ENCODE data around the gene NUDC. TPM values are rescaled to one million over a fixed set of nuclear protein-coding genes. Genes with fewer than 3 reads are reported as not detected.
A peak's percentile ranks its signal among the peaks of the same experiment; 100 is the strongest.

NUDC gene
- total and polyA plus RNA-seq, 2 of the 4 experiments (the other 2 are of a cell fraction) = 34.8 to 89.8 TPM

GRCh38 chr1:26949926-26950319, 28.4 kb downstream of the NUDC start:
- POLR2A ChIA-PET (ENCODE audit: unreplicated experiment) = no interaction called here

More at GRCh38 chr1:26949926-26950319, 28.4 kb downstream of the NUDC start:
- no peaks in the 10 kb centered on the region for H3K9me3 ChIP-seq (ENCODE audit: control insufficient read depth, insufficient read depth, low read length)
- WGBS, 2 experiments (ENCODE audit: extremely low coverage in 2 of 2, insufficient read length in 1 of 2) = no CpG with 5 or more reads among the region's 3 CpGs
- intact Hi-C loops (cut with micrococcal nuclease) = no loop called here
- no peaks in the 10 kb centered on the region; a peak in 1 of 4 replicates for H3K79me1 ChIP-seq (ENCODE audit: low read depth in 1 of 2, low read length in 2 of 2)
- no peaks in the 10 kb centered on the region; the same call in 1 of the 2 replicates for H4K20me1 ChIP-seq (ENCODE audit: insufficient read depth, low read length)
- no peak overlapping the region for H2BK5ac ChIP-seq (ENCODE audit: low read depth, low read length, poor library complexity, severe bottlenecking)
- H2BK15ac ChIP-seq (ENCODE audit: low read depth, low read length) = no peak overlapping the region
- no peak overlapping the region for H2BK20ac ChIP-seq (ENCODE audit: low read depth, low read length)
- H4K5ac ChIP-seq (ENCODE audit: low read depth, low read length) = no peak overlapping the region
- H3K36me3 ChIP-seq (ENCODE audit: control insufficient read depth, insufficient read depth, low read length) = peaks cover 19% of the 10 kb centered on the region
- no peak overlapping the region for H3K4me2 ChIP-seq (ENCODE audit: low read depth, low read length)
- H3K27ac ChIP-seq (ENCODE audit: insufficient read depth, low read length) = no peak overlapping the region
- CTCF ChIA-PET = no interaction called here
- ATAC-seq (ENCODE audit: low read depth) = peak; percentile 30
- no peak for TF ChIP-seq MXI1 (IDR thresholded peaks at IDR 0.05; ENCODE audit: borderline replicate concordance, low read depth, low read length)
- no peak for TF ChIP-seq FOS (IDR thresholded peaks at IDR 0.05; ENCODE audit: low read depth, low read length)
- TF ChIP-seq USF2 (IDR thresholded peaks at IDR 0.05; ENCODE audit: low read depth, low read length) = no peak
- no peak for TF ChIP-seq CEBPB (IDR thresholded peaks at IDR 0.05; ENCODE audit: low read depth, low read length)
- TF ChIP-seq BHLHE40 (IDR thresholded peaks at IDR 0.05; ENCODE audit: low read depth, low read length) = no peak
- no peak for TF ChIP-seq CHD1 (IDR thresholded peaks at IDR 0.05; ENCODE audit: low read depth, low read length)
- TF ChIP-seq MAZ (IDR thresholded peaks at IDR 0.05; ENCODE audit: borderline replicate concordance, low read depth, low read length) = no peak
- no peak for TF ChIP-seq CTCF (conservative IDR thresholded peaks at IDR 0.05; ENCODE audit: low read depth, low read length)
- H4K8ac ChIP-seq (ENCODE audit: low read depth in 2 of 2, low read length in 2 of 2) = no peak overlapping the region
- BruUV-seq (replicated peaks) = no TSS peak
- no peak overlapping the region for H3K14ac ChIP-seq (replicated peaks; ENCODE audit: low read depth, low read length)
- dilution Hi-C loops (cut with HindIII; ENCODE audit: low sequenced_read_pairs, unreplicated experiment) = no loop called here
- H2BK120ac ChIP-seq (ENCODE audit: low read depth, low read length) = no peak overlapping the region
- no peak overlapping the region for H3K9ac ChIP-seq (ENCODE audit: low read depth, low read length)
- DNase-seq = no peak
- in situ Hi-C loops (cut with MboI; ENCODE audit: low sequenced_read_pairs) = no loop called here
- no peaks in the 10 kb centered on the region for H3K27me3 ChIP-seq (ENCODE audit: control insufficient read depth, insufficient read depth, low read length)
- no peak overlapping the region for H4K91ac ChIP-seq (ENCODE audit: insufficient read depth, low read depth, low read length)
- no peak overlapping the region for H3K56ac ChIP-seq (ENCODE audit: extremely low read depth, insufficient read depth, low read length)
- H3K18ac ChIP-seq (ENCODE audit: low read depth, low read length) = no peak overlapping the region
- H3K23ac ChIP-seq (ENCODE audit: low read depth, low read length) = no peak overlapping the region
- no peak overlapping the region for H3K4me3 ChIP-seq (ENCODE audit: insufficient read depth, low read depth, low read length)
- peak overlapping the region; percentile 49 for H2AFZ ChIP-seq (replicated peaks; ENCODE audit: low read length, poor library complexity)
- H2AK5ac ChIP-seq (ENCODE audit: low read depth, low read length) = no peak overlapping the region
- no peaks in the 10 kb centered on the region for H3K4me1 ChIP-seq (ENCODE audit: control insufficient read depth, insufficient read depth, low read length)
- no peak overlapping the region for H3K4ac ChIP-seq (ENCODE audit: low read depth, low read length)
- H2AK9ac ChIP-seq (replicated peaks; ENCODE audit: low read depth, low read length, poor library complexity) = no peak overlapping the region
- H3K9me1 ChIP-seq (ENCODE audit: insufficient read depth, low read length) = 0 out of 2 replicates have a peak, but pooled peaks cover 7% of the 10 kb centered on the region

Data from IMR-90 (cell line).